A673 (cell line): ENCODE results near the gene NCOA3. TPM values are rescaled to one million over a fixed set of nuclear protein-coding genes. Genes with fewer than 3 reads are reported as not detected.

ENCODE experiments used
- BruUV-seq: library from RNA; stranded (reverse); fragments of 400-500 nt; replicated peaks from 2 replicates; lab custom pipeline; 2021; lab: Mats Ljungman, UMichigan
- CTCF ChIA-PET: fragments of 300-600 bp; sonication (Branson Sonifier 250); formaldehyde crosslinking; loops from one replicate; lab custom pipeline; 2022; ENCODE audit warnings: antibody characterized with exemption; lab: Charles Lee
- POLR2A ChIA-PET: fragments of 300-600 bp; sonication (Branson Sonifier 250); formaldehyde crosslinking; loops from one replicate; lab custom pipeline; 2022; ENCODE audit warnings: antibody characterized with exemption; ENCODE audit not compliant: low non-redundant PET; lab: Charles Lee
- DNase-seq: peaks from one replicate; pipeline ENCODE4 v3.0.0-alpha.2; 2015; ENCODE audit warnings: low spot score
- H3K27ac ChIP-seq: fragments of 200-600 bp; sonication (generic); 2 replicates; pipeline ENCODE4 v1.5.1; 2016; ENCODE audit warnings: mixed run types, low read depth, mild to moderate bottlenecking, mixed read lengths, antibody characterized with exemption, low read length; ENCODE audit not compliant: poor library complexity, severe bottlenecking
- H3K27me3 ChIP-seq: fragments of 200-600 bp; sonication (generic); replicated peaks from 2 replicates; pipeline ENCODE4 v1.6.1; 2017; ENCODE audit warnings: mixed run types, low read depth, mild to moderate bottlenecking, mixed read lengths, antibody characterized with exemption, low read length; ENCODE audit not compliant: insufficient read depth, poor library complexity
- H3K36me3 ChIP-seq: fragments of 200-600 bp; sonication (generic); 2 replicates; pipeline ENCODE4 v1.6.1; 2016; ENCODE audit warnings: mixed run types, mild to moderate bottlenecking, mixed read lengths, antibody characterized with exemption, low read length; ENCODE audit not compliant: insufficient read depth, poor library complexity, severe bottlenecking
- H3K4me1 ChIP-seq: fragments of 200-600 bp; sonication (generic); 2 replicates; pipeline ENCODE4 v1.6.1; 2017; ENCODE audit warnings: mixed run types, mild to moderate bottlenecking, mixed read lengths, antibody characterized with exemption, low read length; ENCODE audit not compliant: insufficient read depth, poor library complexity, severe bottlenecking
- H3K4me3 ChIP-seq: fragments of 200-600 bp; sonication (generic); 2 replicates; pipeline ENCODE4 v1.5.1; 2016; ENCODE audit warnings: low read depth, mixed run types, mild to moderate bottlenecking, mixed read lengths, low read length; ENCODE audit not compliant: poor library complexity, severe bottlenecking
- H3K9me3 ChIP-seq: fragments of 200-600 bp; sonication (generic); 2 replicates; pipeline ENCODE4 v1.6.1; 2016; ENCODE audit warnings: mixed run types, low read depth, mild to moderate bottlenecking, mixed read lengths, antibody characterized with exemption, low read length; ENCODE audit not compliant: poor library complexity, severe bottlenecking
- EZH2 ChIP-seq: fragments of 200-600 bp; sonication (generic); IDR thresholded peaks from 2 replicates; pipeline ENCODE4 v1.6.1; 2017; ENCODE audit warnings: borderline replicate concordance, low read depth, mild to moderate bottlenecking, mixed read lengths, antibody characterized with exemption, low read length; ENCODE audit not compliant: poor library complexity, severe bottlenecking
- intact Hi-C: fragments of 100-400 bp; cut with micrococcal nuclease; formaldehyde crosslinking; loops from one replicate; pipeline ENCODE4 v1.10.0; 2022; ENCODE audit not compliant: unreplicated experiment
- total RNA-seq: library from RNA; stranded (reverse); gene quantifications from 2 replicates; pipeline ENCODE4 v1.2.3, GENCODE V29; 2021
- TF ChIP-seq, protein P1 (sequence below): fragments of 300-800, 200-600 bp; sonication (generic); conservative IDR thresholded peaks from 2 replicates; pipeline ENCODE4 v1.5.1; 2017; ENCODE audit warnings: low read depth, mild to moderate bottlenecking, antibody characterized with exemption, low read length, moderate library complexity, mixed read lengths

The NCOA3 gene
- total RNA-seq, 1 experiment from 2014 or later = 26.8 TPM

DNA sequence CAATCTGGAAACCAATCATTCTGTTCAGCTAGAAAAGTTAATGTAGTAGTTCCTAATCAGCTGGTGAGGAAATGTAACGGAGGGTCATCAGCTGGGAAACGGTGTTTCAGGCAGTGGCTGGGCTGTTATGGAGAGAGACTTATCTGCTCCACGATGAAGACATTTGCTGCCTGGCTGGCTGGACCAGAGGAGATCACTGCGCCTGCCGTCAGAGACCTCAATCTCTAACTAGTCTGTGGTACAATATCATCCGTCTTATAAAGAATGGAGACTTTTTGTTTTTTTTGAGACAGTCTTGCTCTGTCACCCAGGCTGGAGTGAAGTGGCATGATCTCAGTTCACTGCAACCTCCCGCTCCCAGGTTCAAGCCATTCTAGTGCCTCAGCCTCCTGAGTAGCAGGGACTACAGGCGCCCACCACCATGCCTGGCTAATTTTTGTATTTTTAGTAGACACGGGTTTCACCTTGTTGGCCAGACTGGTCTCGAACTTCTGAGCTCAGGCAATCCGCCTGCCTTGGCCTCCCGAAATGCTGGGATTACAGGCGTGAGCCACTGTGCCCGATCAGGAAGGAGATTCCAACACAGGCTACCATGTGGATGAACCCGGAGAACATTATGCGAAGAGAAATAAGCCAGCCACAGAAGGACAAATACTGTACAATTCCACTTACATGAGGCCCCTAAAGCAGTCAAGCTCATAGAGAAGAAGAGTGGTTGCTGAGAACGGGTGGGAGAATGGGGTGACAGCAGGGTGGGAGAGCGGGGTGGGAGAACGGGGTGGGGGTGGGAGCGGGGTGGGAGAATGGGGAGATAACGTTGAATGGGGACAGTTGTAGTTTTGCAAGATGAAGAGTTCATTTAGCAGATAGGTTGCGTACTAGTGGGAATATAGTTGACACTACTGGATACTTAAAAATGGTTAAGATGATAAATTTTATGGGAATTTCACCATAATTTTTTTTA lies 168.5 kb downstream of the NCOA3 start:
- ChIA-PET CTCF (no interaction called here), POLR2A (no interaction called here)
- H3K4me3 ChIP-seq = no peak overlapping the region
- no peak overlapping the region for H3K27ac ChIP-seq
- H3K9me3 ChIP-seq = no peaks in the 10 kb centered on the region
- TF ChIP-seq, protein P1, sequence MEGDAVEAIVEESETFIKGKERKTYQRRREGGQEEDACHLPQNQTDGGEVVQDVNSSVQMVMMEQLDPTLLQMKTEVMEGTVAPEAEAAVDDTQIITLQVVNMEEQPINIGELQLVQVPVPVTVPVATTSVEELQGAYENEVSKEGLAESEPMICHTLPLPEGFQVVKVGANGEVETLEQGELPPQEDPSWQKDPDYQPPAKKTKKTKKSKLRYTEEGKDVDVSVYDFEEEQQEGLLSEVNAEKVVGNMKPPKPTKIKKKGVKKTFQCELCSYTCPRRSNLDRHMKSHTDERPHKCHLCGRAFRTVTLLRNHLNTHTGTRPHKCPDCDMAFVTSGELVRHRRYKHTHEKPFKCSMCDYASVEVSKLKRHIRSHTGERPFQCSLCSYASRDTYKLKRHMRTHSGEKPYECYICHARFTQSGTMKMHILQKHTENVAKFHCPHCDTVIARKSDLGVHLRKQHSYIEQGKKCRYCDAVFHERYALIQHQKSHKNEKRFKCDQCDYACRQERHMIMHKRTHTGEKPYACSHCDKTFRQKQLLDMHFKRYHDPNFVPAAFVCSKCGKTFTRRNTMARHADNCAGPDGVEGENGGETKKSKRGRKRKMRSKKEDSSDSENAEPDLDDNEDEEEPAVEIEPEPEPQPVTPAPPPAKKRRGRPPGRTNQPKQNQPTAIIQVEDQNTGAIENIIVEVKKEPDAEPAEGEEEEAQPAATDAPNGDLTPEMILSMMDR = no peak
- no peak for TF ChIP-seq EZH2
- no peaks in the 10 kb centered on the region for H3K27me3 ChIP-seq
- no peaks in the 10 kb centered on the region for H3K4me1 ChIP-seq
- DNase-seq = no peak
- no peaks in the 10 kb centered on the region for H3K36me3 ChIP-seq
- BruUV-seq = no TSS peak
- intact Hi-C loops = loop anchor here (10.0 kb wide), 1 partner anchor 625 kb away; no protein-coding TSS in a partner anchor

DNA sequence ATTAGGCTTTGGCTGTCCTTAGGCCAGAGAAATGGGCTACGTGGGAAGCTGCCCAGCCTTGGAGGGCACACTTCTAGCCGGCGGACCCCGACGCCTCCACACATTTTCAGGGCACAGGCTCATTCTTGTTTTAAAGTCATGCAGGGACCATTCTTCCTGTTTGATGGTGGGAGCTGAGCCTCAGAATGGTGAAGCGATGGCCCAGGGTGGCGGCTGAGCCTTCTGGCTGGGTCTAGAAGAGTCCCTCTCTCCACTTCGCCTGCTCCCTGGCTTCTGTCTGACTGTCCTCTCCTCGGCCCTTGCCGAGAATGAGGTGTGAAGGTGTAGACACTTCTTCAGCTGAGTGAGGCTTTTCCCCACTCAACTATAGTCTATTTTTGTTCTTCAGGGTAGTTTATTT lies 169.2 kb downstream of the NCOA3 start:
- no peak overlapping the region for H3K4me3 ChIP-seq
- CTCF ChIA-PET = no interaction called here
- TF ChIP-seq, protein P1 = no peak
- no peak for TF ChIP-seq EZH2
- no peaks in the 10 kb centered on the region for H3K4me1 ChIP-seq
- H3K36me3 ChIP-seq = no peaks in the 10 kb centered on the region
- no peaks in the 10 kb centered on the region for H3K27me3 ChIP-seq
- DNase-seq = no peak
- no TSS peak for BruUV-seq
- H3K9me3 ChIP-seq = no peaks in the 10 kb centered on the region
- POLR2A ChIA-PET = no interaction called here
- H3K27ac ChIP-seq = no peak overlapping the region
- intact Hi-C loops = loop anchor here (10.0 kb wide), 1 partner anchor 624 kb away; no protein-coding TSS in a partner anchor

DNA sequence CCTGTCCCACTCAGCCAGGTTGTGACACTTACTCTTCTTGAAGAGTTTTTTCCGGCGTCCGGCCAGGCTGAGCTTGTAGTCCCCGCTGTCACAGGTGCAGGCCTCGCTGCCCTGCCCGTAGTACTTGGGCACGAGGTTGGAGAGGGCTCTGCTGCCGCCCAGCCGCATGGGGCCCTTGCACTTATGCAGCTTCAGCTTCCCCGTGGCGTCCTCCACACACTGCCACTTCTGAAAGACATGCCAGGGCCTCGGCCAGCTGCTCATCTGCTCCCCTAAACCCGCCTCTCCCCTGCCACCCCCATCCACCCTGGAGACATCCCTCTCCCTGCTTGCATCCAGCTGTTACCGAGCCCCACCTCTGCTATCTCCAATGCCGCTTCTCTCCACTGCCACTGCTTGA lies 170.5 kb downstream of the NCOA3 start:
- POLR2A ChIA-PET = no interaction called here
- DNase-seq = no peak
- intact Hi-C loops = loop anchor here (10.0 kb wide), 1 partner anchor 623 kb away; no protein-coding TSS in a partner anchor

More for the DNA sequence above, 170.5 kb downstream of the NCOA3 start:
- Histone ChIP-seq H3K4me1 (no peaks in the 10 kb centered on the region), H3K27me3 (no peaks in the 10 kb centered on the region), H3K4me3 (no peak overlapping the region), H3K36me3 (no peaks in the 10 kb centered on the region), H3K9me3 (no peaks in the 10 kb centered on the region), H3K27ac (no peak overlapping the region)
- TF ChIP-seq, protein P1 = no peak
- TF ChIP-seq EZH2 = no peak
- CTCF ChIA-PET = no interaction called here
- no TSS peak for BruUV-seq
